HEK293 (cell line): ENCODE measurements around the gene GALNT2.

Experiments used
- CTCF ChIP-seq: fragments of 450-650 bp; formaldehyde crosslinking; IDR thresholded peaks from 2 replicates; pipeline ENCODE4 v1.5.1; 2016; ENCODE audit warnings: missing biosample characterization, missing genetic modification characterization
- PATZ1 ChIP-seq: fragments of 450-650 bp; formaldehyde crosslinking; IDR thresholded peaks from 2 replicates; pipeline ENCODE4 v1.5.1; 2016; ENCODE audit warnings: missing biosample characterization, missing genetic modification characterization
- SP2 ChIP-seq: fragments of 450-650 bp; formaldehyde crosslinking; IDR thresholded peaks from 2 replicates; pipeline ENCODE4 v1.5.1; 2016; ENCODE audit warnings: missing biosample characterization, missing genetic modification characterization
- TCF7L2 ChIP-seq: IDR thresholded peaks from 2 replicates; pipeline ENCODE4 v1.6.1; 2011; ENCODE audit warnings: low read depth, mild to moderate bottlenecking, inconsistent platforms, low read length, moderate library complexity, borderline replicate concordance
- ZNF138 ChIP-seq: fragments of 450-650 bp; formaldehyde crosslinking; IDR thresholded peaks from 2 replicates; pipeline ENCODE4 v1.5.1; 2016; ENCODE audit warnings: missing biosample characterization, missing genetic modification characterization, borderline replicate concordance
- ZNF140 ChIP-seq: fragments of 450-650 bp; formaldehyde crosslinking; IDR thresholded peaks from 2 replicates; pipeline ENCODE4 v1.5.1; 2016; ENCODE audit warnings: missing biosample characterization, missing genetic modification characterization
- ZNF791 ChIP-seq: fragments of 450-650 bp; formaldehyde crosslinking; IDR thresholded peaks from 2 replicates; pipeline ENCODE4 v1.5.1; 2016; ENCODE audit warnings: missing biosample characterization, missing genetic modification characterization
- TF ChIP-seq, protein P1 (sequence below): fragments of 450-650 bp; formaldehyde crosslinking; IDR thresholded peaks from 2 replicates; pipeline ENCODE4 v1.5.1; 2016; ENCODE audit warnings: missing biosample characterization, missing genetic modification characterization

- TF ChIP-seq CTCF (tag by site-specific recombination) (no peak), ZNF791 (no peak), ZNF140 (tag by site-specific recombination) (no peak), ZNF138 (tag by site-specific recombination) (no peak), SP2 (tag by site-specific recombination) (no peak), TCF7L2 (no peak), PATZ1 (tag by site-specific recombination) (no peak)
- TF ChIP-seq, protein P1, sequence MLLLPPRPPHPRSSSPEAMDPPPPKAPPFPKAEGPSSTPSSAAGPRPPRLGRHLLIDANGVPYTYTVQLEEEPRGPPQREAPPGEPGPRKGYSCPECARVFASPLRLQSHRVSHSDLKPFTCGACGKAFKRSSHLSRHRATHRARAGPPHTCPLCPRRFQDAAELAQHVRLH (tag by site-specific recombination) = no peak
These were observed 69.7 kb downstream of the GALNT2 start for GRCh38 chr1:230136453-230137336.
